Prostate gland (tissue), 2 donors: ENCODE data around the gene CTSA.

Experiments
- POLR2AphosphoS5 ChIP-seq: sonication (generic); formaldehyde crosslinking; IDR thresholded peaks from one replicate; pipeline ENCODE4 v1.6.1; 2017; ENCODE audit warnings: antibody characterized with exemption
- TF ChIP-seq, protein P1 (sequence below), 4 experiments: fragments of 200-600 bp in 2 of 4; fragments of 450-650 bp in 2 of 4; sonication (generic) in 2 of 4; IDR thresholded peaks; 1 replicate in 3 of 4; 2 replicates in 1 of 4; pipeline ENCODE4 v1.5.1; 2016 to 2019; ENCODE audit warnings: antibody characterized with exemption in 4 of 4, mild to moderate bottlenecking in 2 of 4, moderate library complexity in 2 of 4

GRCh38 chr20:45947110-45947866, 56.2 kb downstream of the CTSA start:
- TF ChIP-seq, protein P1, sequence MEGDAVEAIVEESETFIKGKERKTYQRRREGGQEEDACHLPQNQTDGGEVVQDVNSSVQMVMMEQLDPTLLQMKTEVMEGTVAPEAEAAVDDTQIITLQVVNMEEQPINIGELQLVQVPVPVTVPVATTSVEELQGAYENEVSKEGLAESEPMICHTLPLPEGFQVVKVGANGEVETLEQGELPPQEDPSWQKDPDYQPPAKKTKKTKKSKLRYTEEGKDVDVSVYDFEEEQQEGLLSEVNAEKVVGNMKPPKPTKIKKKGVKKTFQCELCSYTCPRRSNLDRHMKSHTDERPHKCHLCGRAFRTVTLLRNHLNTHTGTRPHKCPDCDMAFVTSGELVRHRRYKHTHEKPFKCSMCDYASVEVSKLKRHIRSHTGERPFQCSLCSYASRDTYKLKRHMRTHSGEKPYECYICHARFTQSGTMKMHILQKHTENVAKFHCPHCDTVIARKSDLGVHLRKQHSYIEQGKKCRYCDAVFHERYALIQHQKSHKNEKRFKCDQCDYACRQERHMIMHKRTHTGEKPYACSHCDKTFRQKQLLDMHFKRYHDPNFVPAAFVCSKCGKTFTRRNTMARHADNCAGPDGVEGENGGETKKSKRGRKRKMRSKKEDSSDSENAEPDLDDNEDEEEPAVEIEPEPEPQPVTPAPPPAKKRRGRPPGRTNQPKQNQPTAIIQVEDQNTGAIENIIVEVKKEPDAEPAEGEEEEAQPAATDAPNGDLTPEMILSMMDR (IDR thresholded peaks at IDR 0.05): no peak
- no peak for TF ChIP-seq POLR2AphosphoS5
